ENCODE data around the gene MYO1D. TPM values are rescaled to one million over a fixed set of nuclear protein-coding genes. Genes with fewer than 3 reads are reported as not detected.
"Not testable (repeated sequence)": the region's sequence is repeated elsewhere in the genome, so short reads cannot be mapped to it uniquely, and the experiment has no call there.

The MYO1D gene
- total and polyA plus RNA-seq, 5 donors from 2014 or later = 1.5 to 8.2 (median 2.7) TPM

GRCh38 chr17:32886951-32887350, 10.0 kb upstream of the MYO1D start:
- ATAC-seq (ENCODE audit: low read depth in 2 of 2); H3K4me3 ChIP-seq (ENCODE audit: low read depth, low read length); H3K36me3 Mint-ChIP-seq; H3K4me1 ChIP-seq (ENCODE audit: control insufficient read depth, insufficient read depth, low read length, poor library complexity, severe bottlenecking); H3K9me3 ChIP-seq (ENCODE audit: control insufficient read depth in 2 of 2, low read length in 2 of 2); H3K9me3 Mint-ChIP-seq; H3K27ac Mint-ChIP-seq; H3K4me3 Mint-ChIP-seq; H3K27ac ChIP-seq (ENCODE audit: insufficient read depth, low read length, poor library complexity, severe bottlenecking); H3K36me3 ChIP-seq (ENCODE audit: control insufficient read depth, insufficient read depth, low read length); H3K27me3 ChIP-seq (ENCODE audit: control insufficient read depth, insufficient read depth, low read length); H3K4me1 Mint-ChIP-seq; DNase-seq: not testable (repeated sequence)
- peaks cover 19% of the 10 kb centered on the region for H3K27me3 Mint-ChIP-seq

- no peak overlapping the region for H3K4me3 Mint-ChIP-seq
- DNase-seq (no peak), ATAC-seq (ENCODE audit: low read depth in 2 of 2) (no peak)
- Histone ChIP-seq H3K27ac (ENCODE audit: insufficient read depth, low read length, poor library complexity, severe bottlenecking) (no peak overlapping the region), H3K4me1 (ENCODE audit: control insufficient read depth, insufficient read depth, low read length, poor library complexity, severe bottlenecking) (peaks cover under 1% of the 10 kb centered on the region), H3K9me3 (ENCODE audit: control insufficient read depth in 2 of 2, low read length in 2 of 2) (no peaks in the 10 kb centered on the region), H3K36me3 (ENCODE audit: control insufficient read depth, insufficient read depth, low read length) (no peaks in the 10 kb centered on the region), H3K4me3 (ENCODE audit: low read depth, low read length) (no peak overlapping the region), H3K27me3 (ENCODE audit: control insufficient read depth, insufficient read depth, low read length) (peaks cover 8% of the 10 kb centered on the region)
- no peaks in the 10 kb centered on the region for H3K36me3 Mint-ChIP-seq
- peaks cover 0 to 1% (median 0%) of the 10 kb centered on the region in 7 donors for H3K9me3 Mint-ChIP-seq
- peaks cover 27% of the 10 kb centered on the region for H3K27me3 Mint-ChIP-seq
- H3K4me1 Mint-ChIP-seq = peaks cover 0 to 5% (median 0%) of the 10 kb centered on the region in 4 donors
- H3K27ac Mint-ChIP-seq = no peak overlapping the region
Measured at GRCh38 chr17:32882734-32883133, 5.8 kb upstream of the MYO1D start.

GRCh38 chr17:32882029-32882428, 5.1 kb upstream of the MYO1D start:
- H3K27me3 Mint-ChIP-seq = peaks cover 27% of the 10 kb centered on the region
- no peak overlapping the region for H3K4me3 Mint-ChIP-seq
- H3K27ac Mint-ChIP-seq = peak overlapping the region in 1 of 3 donors; percentile 57
- ATAC-seq (ENCODE audit: low read depth in 2 of 2) (no peak), DNase-seq (no peak)
- peaks cover 6% of the 10 kb centered on the region for H3K4me1 ChIP-seq (ENCODE audit: control insufficient read depth, insufficient read depth, low read length, poor library complexity, severe bottlenecking)
- no peaks in the 10 kb centered on the region for H3K9me3 ChIP-seq (ENCODE audit: control insufficient read depth in 2 of 2, low read length in 2 of 2)
- H3K9me3 Mint-ChIP-seq = peaks cover 0 to 1% (median 0%) of the 10 kb centered on the region in 7 donors
- H3K27ac ChIP-seq (ENCODE audit: insufficient read depth, low read length, poor library complexity, severe bottlenecking) = no peak overlapping the region
- no peaks in the 10 kb centered on the region for H3K36me3 ChIP-seq (ENCODE audit: control insufficient read depth, insufficient read depth, low read length)
- H3K27me3 ChIP-seq (ENCODE audit: control insufficient read depth, insufficient read depth, low read length) = peaks cover 8% of the 10 kb centered on the region
- peaks cover 0 to 9% (median 3%) of the 10 kb centered on the region in 4 donors for H3K4me1 Mint-ChIP-seq
- H3K36me3 Mint-ChIP-seq = no peaks in the 10 kb centered on the region
- H3K4me3 ChIP-seq (ENCODE audit: low read depth, low read length) = no peak overlapping the region

GRCh38 chr17:32880671-32881453, 3.9 kb upstream of the MYO1D start:
- Histone ChIP-seq H3K4me1 (ENCODE audit: control insufficient read depth, insufficient read depth, low read length, poor library complexity, severe bottlenecking) (peaks cover 10% of the 10 kb centered on the region), H3K9me3 (ENCODE audit: control insufficient read depth in 2 of 2, low read length in 2 of 2) (no peaks in the 10 kb centered on the region), H3K36me3 (ENCODE audit: control insufficient read depth, insufficient read depth, low read length) (no peaks in the 10 kb centered on the region), H3K27ac (ENCODE audit: insufficient read depth, low read length, poor library complexity, severe bottlenecking) (no peak overlapping the region), H3K27me3 (ENCODE audit: control insufficient read depth, insufficient read depth, low read length) (peaks cover 8% of the 10 kb centered on the region), H3K4me3 (ENCODE audit: low read depth, low read length) (no peak overlapping the region)
- DNase-seq = no peak
- Mint-ChIP-seq H3K4me3 (peak overlapping the region in 1 of 4 donors; percentile 41), H3K27me3 (peaks cover 29% of the 10 kb centered on the region), H3K27ac (no peak overlapping the region), H3K36me3 (no peaks in the 10 kb centered on the region), H3K9me3 (peaks cover 0 to 1% (median 0%) of the 10 kb centered on the region in 7 donors), H3K4me1 (peaks cover 0 to 10% (median 4%) of the 10 kb centered on the region in 4 donors)
- no peak for ATAC-seq (ENCODE audit: low read depth in 2 of 2)

- Mint-ChIP-seq H3K4me1 (peaks cover 0 to 14% (median 6%) of the 10 kb centered on the region in 4 donors), H3K27ac (no peak overlapping the region), H3K36me3 (no peaks in the 10 kb centered on the region), H3K4me3 (peak overlapping the region in 1 of 4 donors; percentile 35), H3K27me3 (peaks cover 16% of the 10 kb centered on the region), H3K9me3 (peaks cover 0 to 1% (median 0%) of the 10 kb centered on the region in 7 donors)
- no peak for DNase-seq
- Histone ChIP-seq H3K4me3 (ENCODE audit: low read depth, low read length) (no peak overlapping the region), H3K4me1 (ENCODE audit: control insufficient read depth, insufficient read depth, low read length, poor library complexity, severe bottlenecking) (peaks cover 11% of the 10 kb centered on the region), H3K27ac (ENCODE audit: insufficient read depth, low read length, poor library complexity, severe bottlenecking) (no peak overlapping the region), H3K36me3 (ENCODE audit: control insufficient read depth, insufficient read depth, low read length) (no peaks in the 10 kb centered on the region), H3K27me3 (ENCODE audit: control insufficient read depth, insufficient read depth, low read length) (peaks cover 8% of the 10 kb centered on the region), H3K9me3 (ENCODE audit: control insufficient read depth in 2 of 2, low read length in 2 of 2) (no peaks in the 10 kb centered on the region)
- no peak for ATAC-seq (ENCODE audit: low read depth in 2 of 2)
Measured at GRCh38 chr17:32879134-32879533, 2.2 kb upstream of the MYO1D start.

GRCh38 chr17:32878211-32878610, 1.3 kb upstream of the MYO1D start:
- Histone ChIP-seq H3K27ac (ENCODE audit: insufficient read depth, low read length, poor library complexity, severe bottlenecking) (no peak overlapping the region), H3K27me3 (ENCODE audit: control insufficient read depth, insufficient read depth, low read length) (peaks cover 6% of the 10 kb centered on the region), H3K36me3 (ENCODE audit: control insufficient read depth, insufficient read depth, low read length) (no peaks in the 10 kb centered on the region), H3K4me1 (ENCODE audit: control insufficient read depth, insufficient read depth, low read length, poor library complexity, severe bottlenecking) (peaks cover 11% of the 10 kb centered on the region), H3K4me3 (ENCODE audit: low read depth, low read length) (no peak overlapping the region), H3K9me3 (ENCODE audit: control insufficient read depth in 2 of 2, low read length in 2 of 2) (no peaks in the 10 kb centered on the region)
- ATAC-seq (ENCODE audit: low read depth in 2 of 2) (no peak), DNase-seq (no peak)
- Mint-ChIP-seq H3K27ac (no peak overlapping the region), H3K4me3 (peak overlapping the region in 2 of 4 donors; percentile 22 to 87), H3K36me3 (no peaks in the 10 kb centered on the region), H3K9me3 (peaks cover 0 to 1% (median 0%) of the 10 kb centered on the region in 7 donors), H3K27me3 (peaks cover 11% of the 10 kb centered on the region), H3K4me1 (peaks cover 0 to 14% (median 7%) of the 10 kb centered on the region in 4 donors)

GRCh38 chr17:32877164-32877764, 340 bp upstream of the MYO1D start:
- peak overlapping the region; percentile 65 to 87 (median 85) for H3K27ac Mint-ChIP-seq
- H3K9me3 ChIP-seq (ENCODE audit: control insufficient read depth in 2 of 2, low read length in 2 of 2) = no peaks in the 10 kb centered on the region
- peak overlapping the region; percentile 79 for H3K4me3 ChIP-seq (ENCODE audit: low read depth, low read length)
- H3K4me1 ChIP-seq (ENCODE audit: control insufficient read depth, insufficient read depth, low read length, poor library complexity, severe bottlenecking) = peaks cover 11% of the 10 kb centered on the region
- ATAC-seq (ENCODE audit: low read depth in 2 of 2) = peak; percentile 96
- peaks cover 0 to 1% (median 0%) of the 10 kb centered on the region in 7 donors for H3K9me3 Mint-ChIP-seq
- H3K4me1 Mint-ChIP-seq = peaks cover 0 to 14% (median 7%) of the 10 kb centered on the region in 4 donors
- no peaks in the 10 kb centered on the region for H3K36me3 ChIP-seq (ENCODE audit: control insufficient read depth, insufficient read depth, low read length)
- peak overlapping the region; percentile 65 for H3K27ac ChIP-seq (ENCODE audit: insufficient read depth, low read length, poor library complexity, severe bottlenecking)
- peak overlapping the region; percentile 78 to 88 (median 86) for H3K4me3 Mint-ChIP-seq
- peak; percentile 87 to 94 (median 88) for DNase-seq
- H3K36me3 Mint-ChIP-seq = no peaks in the 10 kb centered on the region
- peaks cover 11% of the 10 kb centered on the region for H3K27me3 Mint-ChIP-seq
- H3K27me3 ChIP-seq (ENCODE audit: control insufficient read depth, insufficient read depth, low read length) = peaks cover 6% of the 10 kb centered on the region
